Mesodermal cell (in vitro differentiated cells): ENCODE measurements around the gene BROX.
"Not testable (repeated sequence)": the region's sequence is repeated elsewhere in the genome, so short reads cannot be mapped to it uniquely, and the experiment has no call there.

Source experiments
- H3K27ac ChIP-seq: 2 replicates; pipeline ENCODE4 v1.7.0; 2013; ENCODE audit warnings: mild to moderate bottlenecking, low read depth, low read length, moderate library complexity; ENCODE audit not compliant: severe bottlenecking
- H3K36me3 ChIP-seq: 2 replicates; pipeline ENCODE4 v1.7.1; 2013; ENCODE audit warnings: mild to moderate bottlenecking, low read length, moderate library complexity; ENCODE audit not compliant: control insufficient read depth, insufficient read depth
- H3K4me1 ChIP-seq: one replicate; pipeline ENCODE4 v1.7.1; 2013; ENCODE audit warnings: mild to moderate bottlenecking, low read length; ENCODE audit not compliant: insufficient read depth, control insufficient read depth, poor library complexity, severe bottlenecking
- H3K4me3 ChIP-seq: 2 replicates; pipeline ENCODE4 v1.7.0; 2013; ENCODE audit warnings: low read length, control low read depth, mild to moderate bottlenecking; ENCODE audit not compliant: insufficient read depth, poor library complexity, severe bottlenecking; ENCODE audit errors: extremely low read depth
- H3K9me3 ChIP-seq: 2 replicates; pipeline ENCODE4 v1.7.1; 2013; ENCODE audit warnings: mild to moderate bottlenecking, low read length, moderate library complexity; ENCODE audit not compliant: control insufficient read depth
- WGBS, 2 experiments: methylation state at CpG; one replicate each; pipeline ENCODE4 v1.1.5; 2013; ENCODE audit warnings: missing lambda C conversion rate in 2 of 2; ENCODE audit not compliant: insufficient coverage in 2 of 2; 5-methylcytosine and 5-hydroxymethylcytosine counted together

BROX gene

GRCh38 chr1:222751255-222751654 is 38.9 kb downstream of the BROX start:
- Histone ChIP-seq H3K4me1 (no peaks in the 10 kb centered on the region), H3K4me3 (no peak overlapping the region), H3K9me3 (no peaks in the 10 kb centered on the region), H3K27ac (no peak overlapping the region), H3K36me3 (no peaks in the 10 kb centered on the region)
- 100% methylated on average over 1 of the region's 3 CpGs; no CpG with 5 or more reads in 1 of the 2 experiments for WGBS, 2 experiments

GRCh38 chr1:222754366-222755139 is 42.2 kb downstream of the BROX start:
- WGBS, 2 experiments: 92 to 98% methylated on average over 6 to 7 of the region's 10 CpGs

DNA sequence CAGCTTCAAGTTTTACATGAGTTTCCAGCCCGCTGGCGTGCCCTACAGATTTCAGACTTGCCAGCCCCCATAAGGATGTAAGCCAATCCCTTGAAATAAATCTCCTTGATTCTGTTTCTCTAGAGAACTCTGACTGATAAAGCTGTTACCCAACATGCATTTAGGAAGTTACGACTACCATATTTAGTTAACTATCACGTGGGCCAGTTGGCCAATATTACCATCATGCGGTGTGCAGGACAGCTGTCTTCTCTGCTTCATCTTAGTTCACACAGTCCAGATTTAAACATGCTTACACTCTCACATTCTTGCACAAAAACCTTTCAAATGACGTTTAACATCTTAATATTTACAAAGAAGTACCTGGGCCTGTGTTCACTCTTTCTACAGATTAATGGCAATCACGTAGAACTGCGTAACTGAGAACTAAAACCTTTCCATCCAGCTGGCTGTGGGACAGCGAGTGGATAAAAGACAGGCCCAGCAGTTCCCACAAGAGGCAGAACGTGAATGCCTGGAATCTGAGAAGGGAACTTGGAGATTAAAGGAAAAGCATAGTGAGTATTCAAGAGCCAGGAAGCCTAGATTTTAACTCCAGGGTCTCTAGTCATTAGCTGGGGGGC is 45.4 kb downstream of the BROX start:
- 76 to 83% methylated on average over 7 to 10 of the region's 10 CpGs for WGBS, 2 experiments
- H3K4me1 ChIP-seq: no peaks in the 10 kb centered on the region
- no peaks in the 10 kb centered on the region for H3K36me3 ChIP-seq
- no peaks in the 10 kb centered on the region for H3K9me3 ChIP-seq
- H3K4me3 ChIP-seq: no peak overlapping the region
- H3K27ac ChIP-seq: no peak overlapping the region

More at GRCh38 chr1:222754366-222755139, 42.2 kb downstream of the BROX start:
- no peaks in the 10 kb centered on the region for H3K4me1 ChIP-seq
- no peaks in the 10 kb centered on the region for H3K9me3 ChIP-seq
- no peaks in the 10 kb centered on the region for H3K36me3 ChIP-seq
- no peak overlapping the region for H3K27ac ChIP-seq
- H3K4me3 ChIP-seq: no peak overlapping the region

DNA sequence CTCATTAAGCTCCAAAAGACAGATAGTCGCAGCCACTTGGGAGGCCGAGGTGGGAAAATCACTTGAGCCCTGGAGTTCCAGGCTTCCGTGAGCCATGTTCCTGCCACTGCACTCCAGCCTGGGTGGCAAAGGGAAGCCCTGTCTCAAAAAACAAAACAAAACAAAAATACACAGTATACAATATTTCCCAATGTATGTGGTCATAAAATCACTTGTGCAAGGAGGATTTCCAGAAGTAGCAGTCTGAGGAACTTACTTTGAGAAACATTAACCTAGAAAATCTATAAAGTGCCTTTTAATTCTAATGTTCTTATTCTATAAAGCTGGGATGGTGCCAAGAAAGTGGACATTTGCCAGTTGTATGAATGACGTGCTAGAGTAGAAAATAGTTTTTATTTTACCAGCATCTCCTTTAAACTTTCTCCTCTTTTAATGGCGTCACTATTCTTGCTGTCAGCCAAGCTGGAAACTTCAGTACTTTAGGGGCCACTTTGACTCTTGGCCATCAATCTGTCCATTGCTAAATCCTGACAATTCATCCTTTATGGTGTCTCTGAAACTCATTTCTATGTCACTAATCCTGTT is 47.2 kb downstream of the BROX start:
- Histone ChIP-seq H3K9me3 (no peaks in the 10 kb centered on the region), H3K27ac (no peak overlapping the region), H3K4me3 (no peak overlapping the region), H3K36me3 (no peaks in the 10 kb centered on the region), H3K4me1 (no peaks in the 10 kb centered on the region)
- 93 to 94% methylated on average over 4 of the region's 5 CpGs for WGBS, 2 experiments

GRCh38 chr1:222761083-222761482 is 48.7 kb downstream of the BROX start:
- no peak overlapping the region for H3K4me3 ChIP-seq
- no peak overlapping the region for H3K27ac ChIP-seq
- no peaks in the 10 kb centered on the region for H3K9me3 ChIP-seq
- 86% methylated on average over 1 of the region's 1 CpG; no CpG with 5 or more reads in 1 of the 2 experiments for WGBS, 2 experiments
- no peaks in the 10 kb centered on the region for H3K36me3 ChIP-seq
- no peaks in the 10 kb centered on the region for H3K4me1 ChIP-seq

DNA sequence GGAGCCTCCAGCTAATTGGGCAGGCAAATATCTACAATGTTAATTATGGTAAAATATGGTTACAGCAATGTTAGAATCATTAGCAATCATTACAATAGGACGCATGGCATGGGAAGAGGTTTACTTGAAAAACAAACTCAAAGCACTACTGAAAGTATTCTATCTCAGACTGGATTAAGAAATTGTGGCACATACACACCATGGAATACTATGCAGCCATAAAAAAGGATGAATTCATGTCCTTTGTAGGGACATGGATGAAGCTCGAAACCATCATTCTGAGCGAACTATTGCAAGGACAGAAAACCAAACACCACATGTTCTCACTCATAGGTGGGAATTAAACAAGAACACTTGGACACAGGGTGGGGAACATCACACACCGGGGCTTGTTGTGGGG is 49.8 kb downstream of the BROX start:
- H3K9me3 ChIP-seq, H3K27ac ChIP-seq, H3K4me1 ChIP-seq, H3K36me3 ChIP-seq, H3K4me3 ChIP-seq: not testable (repeated sequence)
- WGBS, 2 experiments: no CpG with 5 or more reads among the region's 4 CpGs

- 77 to 100% methylated on average over 4 to 5 of the region's 5 CpGs for WGBS, 2 experiments
- no peak overlapping the region for H3K4me3 ChIP-seq
- H3K27ac ChIP-seq: no peak overlapping the region
- no peaks in the 10 kb centered on the region for H3K36me3 ChIP-seq
- H3K9me3 ChIP-seq: peaks cover 14% of the 10 kb centered on the region
- no peaks in the 10 kb centered on the region for H3K4me1 ChIP-seq
These were observed 54.8 kb downstream of the BROX start for GRCh38 chr1:222767152-222767571.

- no peak overlapping the region for H3K27ac ChIP-seq
- H3K36me3 ChIP-seq: no peaks in the 10 kb centered on the region
- H3K9me3 ChIP-seq: peaks cover 14% of the 10 kb centered on the region
- no peak overlapping the region for H3K4me3 ChIP-seq
- H3K4me1 ChIP-seq: no peaks in the 10 kb centered on the region
These were observed 56.2 kb downstream of the BROX start for GRCh38 chr1:222768592-222768991.

DNA sequence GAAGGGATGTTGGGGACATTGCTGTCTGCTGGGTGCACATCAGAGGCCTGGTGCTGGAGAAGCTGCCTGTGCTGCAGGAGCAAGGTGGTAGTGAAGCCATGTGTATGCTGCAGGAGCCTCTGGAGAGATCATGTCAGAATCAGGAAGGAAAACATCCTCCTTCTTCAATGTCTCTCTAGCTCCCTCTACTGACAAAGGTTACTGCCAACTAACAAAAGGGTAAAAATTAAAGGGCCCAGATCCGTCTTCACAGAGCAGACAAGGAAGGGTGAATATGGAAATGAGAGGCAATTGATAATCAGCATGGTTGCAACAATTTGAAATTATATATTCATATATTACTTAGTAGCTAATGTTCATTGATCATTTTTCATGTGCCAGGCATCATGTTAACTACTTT is 56.8 kb downstream of the BROX start:
- Histone ChIP-seq H3K9me3 (peaks cover 14% of the 10 kb centered on the region), H3K27ac (no peak overlapping the region), H3K4me3 (no peak overlapping the region), H3K36me3 (no peaks in the 10 kb centered on the region), H3K4me1 (no peaks in the 10 kb centered on the region)
- no CpG with 5 or more reads among the region's 1 CpG for WGBS, 2 experiments

- Histone ChIP-seq H3K4me1 (no peaks in the 10 kb centered on the region), H3K36me3 (no peaks in the 10 kb centered on the region)
- WGBS, 2 experiments: 57% methylated on average over 1 of the region's 2 CpGs; no CpG with 5 or more reads in 1 of the 2 experiments
These were observed 57.7 kb downstream of the BROX start for GRCh38 chr1:222769971-222770620.

More at GRCh38 chr1:222769971-222770620, 57.7 kb downstream of the BROX start:
- H3K9me3 ChIP-seq: peaks cover 14% of the 10 kb centered on the region
- H3K4me3 ChIP-seq: no peak overlapping the region
- H3K27ac ChIP-seq: no peak overlapping the region
